ENCODE data around the gene POLR1A. TPM values are rescaled to one million over a fixed set of nuclear protein-coding genes. Genes with fewer than 3 reads are reported as not detected.

The POLR1A gene
- total RNA-seq, 1 experiment from 2014 or later = 29.7 TPM

GRCh38 chr2:85998071-85998991, 107.4 kb downstream of the POLR1A start:
- ChIA-PET POLR2A (ENCODE audit: unreplicated experiment) (no interaction called here), CTCF (no interaction called here)
- Histone ChIP-seq H3K4me1 (replicated peaks; ENCODE audit: insufficient read depth) (peaks cover 18% of the 10 kb centered on the region; the same call in 1 of the 2 replicates), H3K27ac (0 out of 2 replicates have a peak overlapping the region, but pooled peaks have one; percentile 14), H3F3A (ENCODE audit: insufficient read depth, low read depth) (peaks cover 6% of the 10 kb centered on the region; the same call in 1 of the 2 replicates), H3K27me3 (ENCODE audit: insufficient read depth, low read depth) (no peaks in the 10 kb centered on the region), H3K9me2 (ENCODE audit: insufficient read depth) (no peaks in the 10 kb centered on the region), H3K9me3 (ENCODE audit: insufficient read depth, low read depth) (no peaks in the 10 kb centered on the region), H4K20me1 (ENCODE audit: insufficient read depth) (no peaks in the 10 kb centered on the region), H3K4me3 (no peak overlapping the region), H3K79me2 (ENCODE audit: low read depth) (no peaks in the 10 kb centered on the region), H2AFZ (no peak overlapping the region), H3K36me3 (ENCODE audit: low read depth) (no peaks in the 10 kb centered on the region), H3K4me2 (0 out of 2 replicates have a peak overlapping the region, but pooled peaks have one; percentile 7)
- intact Hi-C loops (cut with micrococcal nuclease; ENCODE audit: unreplicated experiment) = loop anchor here (2.0 kb wide), 1 partner anchor 16 kb away; no protein-coding TSS in a partner anchor
- BruUV-seq (replicated peaks) = no TSS peak
- TF ChIP-seq EZH2 (IDR thresholded peaks at IDR 0.05; ENCODE audit: low read depth) (no peak), CTCF (conservative IDR thresholded peaks at IDR 0.05) (no peak)
- DNase-seq = no peak

- Histone ChIP-seq H3K9me2 (ENCODE audit: insufficient read depth) (no peaks in the 10 kb centered on the region), H3K4me3 (no peak overlapping the region), H3K27me3 (ENCODE audit: insufficient read depth, low read depth) (no peaks in the 10 kb centered on the region), H3K36me3 (ENCODE audit: low read depth) (no peaks in the 10 kb centered on the region), H3K27ac (no peak overlapping the region), H3K4me2 (no peak overlapping the region), H3K9me3 (ENCODE audit: insufficient read depth, low read depth) (no peaks in the 10 kb centered on the region), H2AFZ (no peak overlapping the region), H3K79me2 (ENCODE audit: low read depth) (no peaks in the 10 kb centered on the region), H3K4me1 (replicated peaks; ENCODE audit: insufficient read depth) (peaks cover 18% of the 10 kb centered on the region; the same call in 1 of the 2 replicates), H3F3A (ENCODE audit: insufficient read depth, low read depth) (peaks cover 6% of the 10 kb centered on the region; the same call in 1 of the 2 replicates), H4K20me1 (ENCODE audit: insufficient read depth) (no peaks in the 10 kb centered on the region)
- intact Hi-C loops (cut with micrococcal nuclease; ENCODE audit: unreplicated experiment) = no loop called here
- CTCF ChIA-PET = interaction anchor here (0.6 kb wide), 1 partner anchor 559 kb away, joined by 4 read pairs; no protein-coding TSS in a partner anchor
- POLR2A ChIA-PET (ENCODE audit: unreplicated experiment) = no interaction called here
- no peak for TF ChIP-seq EZH2 (IDR thresholded peaks at IDR 0.05; ENCODE audit: low read depth)
- TF ChIP-seq CTCF (conservative IDR thresholded peaks at IDR 0.05) = no peak
- BruUV-seq (replicated peaks) = no TSS peak
- no peak for DNase-seq
Observed at GRCh38 chr2:85997017-85997970, 108.4 kb downstream of the POLR1A start.

DNA sequence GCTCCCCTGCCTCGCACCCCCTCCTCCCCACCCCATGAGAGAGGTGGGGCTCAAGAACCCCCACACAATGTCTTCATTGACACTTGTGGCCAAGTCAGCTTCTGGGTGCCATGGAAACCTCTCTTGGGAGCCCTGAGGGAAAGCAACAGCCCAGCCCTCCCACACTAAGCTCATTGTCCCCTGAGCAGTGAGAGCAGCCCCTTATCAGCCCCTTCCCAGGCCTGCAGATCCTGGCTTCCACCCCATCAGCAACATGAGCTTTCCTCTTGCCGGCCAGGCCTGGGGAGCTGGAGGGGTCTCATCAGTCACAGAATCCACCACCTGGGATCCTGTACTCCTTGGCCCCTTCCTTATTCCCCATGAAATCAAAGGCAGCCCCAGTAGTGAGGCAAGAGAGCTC, 109.1 kb downstream of the POLR1A start:
- H3K4me2 ChIP-seq = no peak overlapping the region
- H3K9me2 ChIP-seq (ENCODE audit: insufficient read depth) = no peaks in the 10 kb centered on the region
- no peaks in the 10 kb centered on the region for H3K27me3 ChIP-seq (ENCODE audit: insufficient read depth, low read depth)
- H3K4me3 ChIP-seq = no peak overlapping the region
- peaks cover 6% of the 10 kb centered on the region; the same call in 1 of the 2 replicates for H3F3A ChIP-seq (ENCODE audit: insufficient read depth, low read depth)
- TF ChIP-seq EZH2 (IDR thresholded peaks at IDR 0.05; ENCODE audit: low read depth) = no peak
- no peak for TF ChIP-seq CTCF (conservative IDR thresholded peaks at IDR 0.05)
- no TSS peak for BruUV-seq (replicated peaks)
- no peaks in the 10 kb centered on the region for H4K20me1 ChIP-seq (ENCODE audit: insufficient read depth)
- peaks cover 18% of the 10 kb centered on the region; the same call in 1 of the 2 replicates for H3K4me1 ChIP-seq (replicated peaks; ENCODE audit: insufficient read depth)
- H3K27ac ChIP-seq = no peak overlapping the region
- no peak overlapping the region for H2AFZ ChIP-seq
- H3K79me2 ChIP-seq (ENCODE audit: low read depth) = no peaks in the 10 kb centered on the region
- no peaks in the 10 kb centered on the region for H3K36me3 ChIP-seq (ENCODE audit: low read depth)
- CTCF ChIA-PET = interaction anchor here (0.6 kb wide), 1 partner anchor 558 kb away, joined by 4 read pairs; no protein-coding TSS in a partner anchor
- DNase-seq = no peak
- intact Hi-C loops (cut with micrococcal nuclease; ENCODE audit: unreplicated experiment) = no loop called here
- POLR2A ChIA-PET (ENCODE audit: unreplicated experiment) = no interaction called here
- no peaks in the 10 kb centered on the region for H3K9me3 ChIP-seq (ENCODE audit: insufficient read depth, low read depth)

Measured in PC-9 (cell line).